ENCODE data around the gene SLC9A8.

SLC9A8 gene

GRCh38 chr20:49915380-49916145, 102.9 kb downstream of the SLC9A8 start, which contains the start of gene SPATA2 (continued):
- TF ChIP-seq ZNF639 (tag by site-specific recombination; IDR thresholded peaks at IDR 0.05) (peak; percentile 73), ZNF600 (tag by site-specific recombination; IDR thresholded peaks at IDR 0.05) (peak; percentile 58; the same call in 1 of the 2 replicates), ZNF596 (tag by site-specific recombination; IDR thresholded peaks at IDR 0.05) (no peak), FEZF1 (tag by site-specific recombination; IDR thresholded peaks at IDR 0.05) (no peak), ZNF335 (tag by site-specific recombination; conservative IDR thresholded peaks at IDR 0.05) (peak; percentile 47), ZNF623 (tag by site-specific recombination; IDR thresholded peaks at IDR 0.05) (no peak), ZBTB21 (tag by site-specific recombination; IDR thresholded peaks at IDR 0.05) (peak; percentile 89), KLF7 (tag by site-specific recombination; IDR thresholded peaks at IDR 0.05; ENCODE audit: borderline replicate concordance) (no peak), ZBTB26 (tag by site-specific recombination; optimal IDR thresholded peaks at IDR 0.05) (peak; percentile 39), PATZ1 (tag by site-specific recombination; IDR thresholded peaks at IDR 0.05) (peak; percentile 39; the same call in 1 of the 2 replicates), YY2 (tag by site-specific recombination; IDR thresholded peaks at IDR 0.05) (peak; percentile 57; the same call in 1 of the 2 replicates), ZNF174 (tag by site-specific recombination; IDR thresholded peaks at IDR 0.05) (no peak), SP2 (tag by site-specific recombination; IDR thresholded peaks at IDR 0.05) (peak; percentile 98), ZNF23 (tag by site-specific recombination; IDR thresholded peaks at IDR 0.05; ENCODE audit: borderline replicate concordance) (no peak), ZNF112 (tag by site-specific recombination; IDR thresholded peaks at IDR 0.05) (no peak), ZNF76 (tag by site-specific recombination; IDR thresholded peaks at IDR 0.05; ENCODE audit: borderline replicate concordance, low read depth) (peak; percentile 25), ZNF747 (tag by site-specific recombination; IDR thresholded peaks at IDR 0.05) (no peak), ZNF529 (tag by site-specific recombination; IDR thresholded peaks at IDR 0.05; ENCODE audit: insufficient replicate concordance) (no peak), ZBTB17 (tag by site-specific recombination; IDR thresholded peaks at IDR 0.05) (peak; percentile 98), ZNF704 (tag by site-specific recombination; IDR thresholded peaks at IDR 0.05) (no peak), ZNF555 (tag by site-specific recombination; conservative IDR thresholded peaks at IDR 0.05) (no peak), ZNF175 (tag by site-specific recombination; IDR thresholded peaks at IDR 0.05) (no peak), ZNF280D (tag by site-specific recombination; IDR thresholded peaks at IDR 0.05) (peak; percentile 77; the same call in 1 of the 2 replicates)
- TF ChIP-seq, protein P1, sequence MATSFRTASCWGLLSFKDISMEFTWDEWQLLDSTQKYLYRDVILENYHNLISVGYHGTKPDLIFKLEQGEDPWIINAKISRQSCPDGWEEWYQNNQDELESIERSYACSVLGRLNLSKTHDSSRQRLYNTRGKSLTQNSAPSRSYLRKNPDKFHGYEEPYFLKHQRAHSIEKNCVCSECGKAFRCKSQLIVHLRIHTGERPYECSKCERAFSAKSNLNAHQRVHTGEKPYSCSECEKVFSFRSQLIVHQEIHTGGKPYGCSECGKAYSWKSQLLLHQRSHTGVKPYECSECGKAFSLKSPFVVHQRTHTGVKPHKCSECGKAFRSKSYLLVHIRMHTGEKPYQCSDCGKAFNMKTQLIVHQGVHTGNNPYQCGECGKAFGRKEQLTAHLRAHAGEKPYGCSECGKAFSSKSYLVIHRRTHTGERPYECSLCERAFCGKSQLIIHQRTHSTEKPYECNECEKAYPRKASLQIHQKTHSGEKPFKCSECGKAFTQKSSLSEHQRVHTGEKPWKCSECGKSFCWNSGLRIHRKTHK (tag by site-specific recombination; IDR thresholded peaks at IDR 0.05) = no peak
- TF ChIP-seq, protein P2, sequence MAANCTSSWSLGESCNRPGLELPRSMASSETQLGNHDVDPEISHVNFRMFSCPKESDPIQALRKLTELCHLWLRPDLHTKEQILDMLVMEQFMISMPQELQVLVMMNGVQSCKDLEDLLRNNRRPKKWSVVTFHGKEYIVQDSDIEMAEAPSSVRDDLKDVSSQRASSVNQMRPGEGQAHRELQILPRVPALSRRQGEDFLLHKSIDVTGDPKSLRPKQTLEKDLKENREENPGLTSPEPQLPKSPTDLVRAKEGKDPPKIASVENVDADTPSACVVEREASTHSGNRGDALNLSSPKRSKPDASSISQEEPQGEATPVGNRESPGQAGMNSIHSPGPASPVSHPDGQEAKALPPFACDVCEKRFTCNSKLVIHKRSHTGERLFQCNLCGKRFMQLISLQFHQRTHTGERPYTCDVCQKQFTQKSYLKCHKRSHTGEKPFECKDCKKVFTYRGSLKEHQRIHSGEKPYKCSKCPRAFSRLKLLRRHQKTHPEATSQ (tag by site-specific recombination; IDR thresholded peaks at IDR 0.05) = 0 out of 2 replicates have a peak, but pooled peaks have one; percentile 21
- TF ChIP-seq, protein P3, sequence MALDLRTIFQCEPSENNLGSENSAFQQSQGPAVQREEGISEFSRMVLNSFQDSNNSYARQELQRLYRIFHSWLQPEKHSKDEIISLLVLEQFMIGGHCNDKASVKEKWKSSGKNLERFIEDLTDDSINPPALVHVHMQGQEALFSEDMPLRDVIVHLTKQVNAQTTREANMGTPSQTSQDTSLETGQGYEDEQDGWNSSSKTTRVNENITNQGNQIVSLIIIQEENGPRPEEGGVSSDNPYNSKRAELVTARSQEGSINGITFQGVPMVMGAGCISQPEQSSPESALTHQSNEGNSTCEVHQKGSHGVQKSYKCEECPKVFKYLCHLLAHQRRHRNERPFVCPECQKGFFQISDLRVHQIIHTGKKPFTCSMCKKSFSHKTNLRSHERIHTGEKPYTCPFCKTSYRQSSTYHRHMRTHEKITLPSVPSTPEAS (tag by site-specific recombination; IDR thresholded peaks at IDR 0.05) = no peak

Data from HEK293 (cell line).